ENCODE measurements around the gene CAND1. TPM values are rescaled to one million over a fixed set of nuclear protein-coding genes. Genes with fewer than 3 reads are reported as not detected.

CAND1 gene
- total and polyA plus RNA-seq, 12 donors: 10.2 to 57.2 (median 35.4) TPM

GRCh38 chr12:67315661-67316060, 46.5 kb downstream of the CAND1 start:
- DNase-seq (no peak), ATAC-seq (no peak)
- no peak for TF ChIP-seq CTCF (IDR thresholded peaks at IDR 0.05)
- H3K4me1 ChIP-seq: no peaks in the 10 kb centered on the region
- H3K27ac ChIP-seq: no peak overlapping the region
- H3K27me3 ChIP-seq: no peaks in the 10 kb centered on the region
- no peaks in the 10 kb centered on the region for H3K9me3 ChIP-seq
- intact Hi-C loops (cut with DNase I): no loop called here
- no peak overlapping the region for H3K4me3 ChIP-seq
- 83 to 91% methylated on average over 1 of the region's 1 CpG for WGBS, 2 donors
- peaks cover 0 to 85% (median 33%) of the 10 kb centered on the region in 9 donors for H3K36me3 ChIP-seq

GRCh38 chr12:67318786-67319185, 49.6 kb downstream of the CAND1 start:
- Histone ChIP-seq H3K27me3 (no peaks in the 10 kb centered on the region), H3K36me3 (peaks cover 0 to 54% (median 8%) of the 10 kb centered on the region in 9 donors), H3K27ac (no peak overlapping the region), H3K4me1 (no peaks in the 10 kb centered on the region), H3K4me3 (no peak overlapping the region), H3K9me3 (peaks cover 0 to 5% (median 0%) of the 10 kb centered on the region in 11 donors)
- intact Hi-C loops (cut with DNase I): no loop called here
- no peak for DNase-seq
- TF ChIP-seq CTCF (IDR thresholded peaks at IDR 0.05): no peak
- ATAC-seq: no peak
- 91 to 94% methylated on average over 3 of the region's 3 CpGs for WGBS, 2 donors

- H3K4me3 ChIP-seq: no peak overlapping the region
- no peak for DNase-seq
- no peaks in the 10 kb centered on the region for H3K4me1 ChIP-seq
- WGBS, 2 donors: 98 to 100% methylated on average over 4 of the region's 4 CpGs
- H3K9me3 ChIP-seq: peaks cover 0 to 5% (median 0%) of the 10 kb centered on the region in 11 donors
- no peak for TF ChIP-seq CTCF (IDR thresholded peaks at IDR 0.05)
- H3K36me3 ChIP-seq: peaks cover 0 to 42% (median 0%) of the 10 kb centered on the region in 9 donors
- no peak overlapping the region for H3K27ac ChIP-seq
- H3K27me3 ChIP-seq: no peaks in the 10 kb centered on the region
- no peak for ATAC-seq
- intact Hi-C loops (cut with DNase I): no loop called here
Observed at GRCh38 chr12:67319936-67320335, 50.8 kb downstream of the CAND1 start.

- Histone ChIP-seq H3K27me3 (no peaks in the 10 kb centered on the region), H3K4me3 (no peak overlapping the region), H3K4me1 (no peaks in the 10 kb centered on the region), H3K27ac (no peak overlapping the region), H3K36me3 (peaks cover 0 to 38% (median 0%) of the 10 kb centered on the region in 9 donors), H3K9me3 (peaks cover 0 to 5% (median 0%) of the 10 kb centered on the region in 11 donors)
- ATAC-seq: no peak
- no peak for TF ChIP-seq CTCF (IDR thresholded peaks at IDR 0.05)
- WGBS, 2 donors: 80 to 81% methylated on average over 3 of the region's 3 CpGs
- no peak for DNase-seq
- intact Hi-C loops (cut with DNase I): no loop called here
Observed at GRCh38 chr12:67320614-67321295, 51.6 kb downstream of the CAND1 start.
